Measurements from ENCODE around the gene ADAM12.
"Not testable (repeated sequence)": the region's sequence is repeated elsewhere in the genome, so short reads cannot be mapped to it uniquely, and the experiment has no call there.

The ADAM12 gene

GRCh38 chr10:125979976-125980375 is 408.3 kb downstream of the ADAM12 start:
- no peak for DNase-seq (ENCODE audit: low spot score)
- TF ChIP-seq, protein P1, sequence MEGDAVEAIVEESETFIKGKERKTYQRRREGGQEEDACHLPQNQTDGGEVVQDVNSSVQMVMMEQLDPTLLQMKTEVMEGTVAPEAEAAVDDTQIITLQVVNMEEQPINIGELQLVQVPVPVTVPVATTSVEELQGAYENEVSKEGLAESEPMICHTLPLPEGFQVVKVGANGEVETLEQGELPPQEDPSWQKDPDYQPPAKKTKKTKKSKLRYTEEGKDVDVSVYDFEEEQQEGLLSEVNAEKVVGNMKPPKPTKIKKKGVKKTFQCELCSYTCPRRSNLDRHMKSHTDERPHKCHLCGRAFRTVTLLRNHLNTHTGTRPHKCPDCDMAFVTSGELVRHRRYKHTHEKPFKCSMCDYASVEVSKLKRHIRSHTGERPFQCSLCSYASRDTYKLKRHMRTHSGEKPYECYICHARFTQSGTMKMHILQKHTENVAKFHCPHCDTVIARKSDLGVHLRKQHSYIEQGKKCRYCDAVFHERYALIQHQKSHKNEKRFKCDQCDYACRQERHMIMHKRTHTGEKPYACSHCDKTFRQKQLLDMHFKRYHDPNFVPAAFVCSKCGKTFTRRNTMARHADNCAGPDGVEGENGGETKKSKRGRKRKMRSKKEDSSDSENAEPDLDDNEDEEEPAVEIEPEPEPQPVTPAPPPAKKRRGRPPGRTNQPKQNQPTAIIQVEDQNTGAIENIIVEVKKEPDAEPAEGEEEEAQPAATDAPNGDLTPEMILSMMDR (IDR thresholded peaks at IDR 0.05; ENCODE audit: extremely low read depth, missing control alignments), result no peak

- TF ChIP-seq, protein P1 (IDR thresholded peaks at IDR 0.05; ENCODE audit: extremely low read depth, missing control alignments), result no peak
- DNase-seq (ENCODE audit: low spot score), result no peak
Measured at GRCh38 chr10:125976960-125977605, 411.2 kb downstream of the ADAM12 start.

DNA sequence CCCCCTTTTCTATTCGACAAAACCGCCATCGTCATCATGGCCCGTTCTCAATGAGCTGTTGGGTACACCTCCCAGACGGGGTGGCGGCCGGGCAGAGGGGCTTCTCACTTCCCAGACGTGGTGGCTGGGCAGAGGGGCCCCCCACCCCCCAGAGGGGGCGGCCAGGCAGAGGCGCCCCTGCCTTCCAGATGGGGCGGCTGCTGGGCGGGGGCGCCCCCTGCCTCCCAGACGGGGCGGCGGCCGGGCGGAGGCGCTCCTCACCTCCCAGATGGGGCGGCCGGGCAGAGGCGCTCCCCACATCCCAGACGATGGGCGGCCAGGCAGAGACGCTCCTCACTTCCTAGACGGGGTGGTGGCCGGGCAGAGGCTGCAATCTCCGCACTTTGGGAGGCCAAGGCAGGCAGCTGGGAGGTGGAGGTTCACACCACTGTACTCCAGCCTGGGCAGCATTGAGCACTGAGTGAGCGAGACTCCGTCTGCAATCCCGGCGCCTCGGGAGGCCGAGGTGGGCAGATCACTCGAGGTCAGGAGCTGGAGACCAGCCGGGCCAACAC is 418.1 kb downstream of the ADAM12 start:
- not testable (repeated sequence) for DNase-seq (ENCODE audit: low spot score)

GRCh38 chr10:125967533-125967932 is 420.7 kb downstream of the ADAM12 start:
- TF ChIP-seq, protein P1 (IDR thresholded peaks at IDR 0.05; ENCODE audit: extremely low read depth, missing control alignments), result no peak
- no peak for DNase-seq (ENCODE audit: low spot score)

- no peak for DNase-seq (ENCODE audit: low spot score)
- TF ChIP-seq, protein P1 (IDR thresholded peaks at IDR 0.05; ENCODE audit: extremely low read depth, missing control alignments), result no peak
Measured at GRCh38 chr10:125964558-125964957, 423.7 kb downstream of the ADAM12 start.
